GM21786 (cell line): ENCODE data around the gene SH2D6.
"Not testable (repeated sequence)": the region's sequence is repeated elsewhere in the genome, so short reads cannot be mapped to it uniquely, and the experiment has no call there.

Experiments used
- ATAC-seq: cut with Tn5 transposase; IDR thresholded peaks from one replicate; pipeline ENCODE4 v1.9.1; 2021; ENCODE audit not compliant: unreplicated experiment

The SH2D6 gene

DNA sequence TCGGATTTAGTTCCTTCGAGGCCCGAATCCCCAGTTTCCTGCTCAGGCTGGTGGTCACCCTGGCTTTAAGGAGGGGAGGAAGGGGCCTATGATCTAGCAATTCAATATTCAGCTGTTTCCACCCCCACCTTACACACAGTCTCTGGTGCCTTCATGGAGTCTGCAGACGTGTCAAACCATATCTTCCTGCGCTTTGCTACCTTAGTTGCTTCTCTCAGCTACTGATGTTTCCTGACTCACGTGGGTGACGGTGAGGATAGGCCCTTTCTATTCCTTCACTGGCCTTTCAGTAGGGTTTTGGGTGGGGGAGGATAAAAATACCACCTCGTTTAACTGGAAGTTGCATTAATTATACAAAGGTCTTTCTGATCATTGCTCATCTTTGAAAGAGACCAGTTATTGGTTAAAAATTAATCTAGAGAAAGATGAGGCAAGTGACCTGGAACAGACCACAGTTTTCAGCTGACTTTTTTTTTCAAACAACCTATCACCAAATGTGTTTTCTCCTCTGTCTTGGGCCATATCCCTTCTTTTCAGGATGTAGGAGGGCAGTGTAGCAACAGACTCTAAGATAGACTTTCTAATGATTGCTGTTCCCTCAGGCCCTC, 49.7 kb downstream of the SH2D6 start:
- ATAC-seq: no peak

- ATAC-seq: no peak
Measured at GRCh38 chr2:85468704-85469349, 50.3 kb downstream of the SH2D6 start.

DNA sequence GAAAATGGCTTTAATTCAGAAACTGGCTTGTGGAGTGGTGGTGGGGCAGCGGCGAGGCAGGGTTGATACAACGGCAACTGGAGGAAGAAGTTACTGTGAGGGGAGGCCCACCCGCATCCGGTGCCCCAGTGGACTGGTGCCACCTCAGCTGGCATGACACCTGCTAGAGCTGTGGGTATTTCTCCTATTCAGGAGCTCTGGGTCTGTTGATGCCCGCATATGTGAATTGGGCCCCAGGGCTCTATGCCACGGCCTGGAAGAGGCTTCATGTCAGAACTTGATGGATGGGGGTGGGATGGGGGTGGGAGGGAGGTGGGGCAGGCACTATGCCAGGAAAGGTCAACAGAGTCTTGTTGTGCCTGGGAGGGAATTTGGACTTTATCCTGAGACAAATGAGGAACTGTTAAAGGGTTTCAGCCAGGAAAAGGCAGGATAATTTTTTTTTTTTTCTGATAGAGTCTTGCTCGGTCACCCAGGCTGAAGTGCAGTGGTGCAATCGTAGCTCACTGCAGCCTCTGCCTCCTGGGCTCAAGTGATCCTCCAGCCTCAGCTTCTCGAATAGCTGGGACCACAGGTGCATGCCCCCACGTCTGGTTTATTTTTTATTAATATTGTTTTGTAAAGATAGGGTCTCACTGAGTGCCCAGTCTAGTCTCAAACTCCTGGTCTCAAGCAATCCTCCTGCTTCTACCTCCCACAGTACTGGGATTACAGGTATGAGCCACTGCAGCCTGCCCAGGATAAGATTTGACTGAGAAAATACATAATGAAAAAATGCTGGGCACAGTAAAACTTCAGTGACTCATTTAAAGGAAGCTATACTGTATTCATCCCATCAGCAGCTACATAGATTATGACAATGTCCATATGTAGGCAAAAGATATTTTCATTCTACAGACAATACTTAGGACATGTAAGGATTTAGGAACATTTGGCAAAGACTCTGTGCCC, 52.6 kb downstream of the SH2D6 start:
- ATAC-seq: no peak

- ATAC-seq: no peak
Measured at GRCh38 chr2:85472261-85472660, 53.7 kb downstream of the SH2D6 start.

DNA sequence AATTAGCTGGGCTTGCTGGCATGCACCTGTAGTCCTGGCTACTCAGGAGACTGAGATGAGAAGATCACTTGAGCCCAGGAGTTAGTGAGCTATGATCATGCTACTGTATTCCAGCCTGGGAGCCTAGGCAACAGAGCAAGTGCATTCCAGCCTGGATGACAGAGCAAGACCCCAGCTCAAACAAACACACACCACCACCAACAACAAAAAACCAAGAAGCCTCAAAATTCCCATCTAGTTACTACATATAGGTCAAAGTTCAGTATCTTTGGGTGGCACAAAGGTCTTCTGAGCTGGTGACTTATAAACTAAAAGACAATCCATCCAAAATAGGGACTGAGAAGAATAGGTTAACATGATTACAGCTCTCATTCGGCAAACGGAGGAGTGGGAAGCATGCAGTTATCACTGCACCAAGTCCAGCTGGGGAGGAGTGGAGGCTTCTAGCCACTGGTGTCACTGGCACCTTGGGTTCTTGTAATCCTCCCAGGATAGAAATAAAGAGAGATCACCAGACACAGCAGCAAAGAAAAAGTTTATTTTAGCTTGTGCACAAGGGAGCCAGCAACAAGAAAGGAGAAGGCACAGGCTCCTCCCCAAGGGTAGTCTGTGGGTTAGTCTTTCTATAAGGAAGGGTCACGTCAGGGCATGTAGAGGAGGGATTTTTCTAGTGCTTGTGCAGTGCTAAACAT, 57.4 kb downstream of the SH2D6 start:
- ATAC-seq: no peak

DNA sequence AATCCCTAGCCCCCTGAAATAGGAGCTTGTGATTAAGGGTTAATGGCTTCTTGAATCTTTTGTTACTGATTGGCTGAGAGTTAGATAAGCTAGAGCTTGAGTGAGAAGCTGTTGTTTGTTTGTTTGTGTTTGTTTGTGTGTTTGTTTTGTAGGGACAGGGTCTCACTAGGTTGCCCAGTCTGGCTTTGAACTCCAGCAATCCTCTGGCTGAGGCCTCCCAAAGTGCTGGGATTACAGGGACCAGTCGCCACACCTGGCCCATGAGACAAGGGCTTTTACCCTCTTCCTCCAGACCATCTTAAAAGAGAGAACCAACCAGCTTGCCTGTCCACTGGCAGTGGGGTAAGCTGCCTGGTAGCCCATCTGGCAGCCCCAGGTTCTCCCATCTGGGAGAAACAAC, 58.1 kb downstream of the SH2D6 start:
- no peak for ATAC-seq

DNA sequence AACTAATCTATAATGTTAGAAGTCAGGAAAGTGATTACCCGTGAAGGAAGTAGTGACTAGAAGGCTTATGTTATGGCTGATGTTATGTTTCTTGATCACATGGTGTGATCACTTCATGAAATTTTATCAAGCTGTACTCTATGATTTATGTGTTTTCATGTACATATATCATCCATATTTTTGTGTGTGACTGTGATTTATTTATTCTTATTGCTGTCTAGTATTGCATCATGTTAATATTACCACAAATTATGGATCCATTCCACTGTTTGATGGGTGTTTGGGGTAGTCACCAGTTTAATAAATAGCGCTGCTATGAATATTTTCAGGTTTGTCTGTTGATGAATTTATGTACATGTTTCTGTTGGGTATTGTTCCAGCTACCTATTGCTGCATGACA, 59.4 kb downstream of the SH2D6 start:
- ATAC-seq: no peak

GRCh38 chr2:85481818-85482777, 63.6 kb downstream of the SH2D6 start:
- no peak for ATAC-seq

DNA sequence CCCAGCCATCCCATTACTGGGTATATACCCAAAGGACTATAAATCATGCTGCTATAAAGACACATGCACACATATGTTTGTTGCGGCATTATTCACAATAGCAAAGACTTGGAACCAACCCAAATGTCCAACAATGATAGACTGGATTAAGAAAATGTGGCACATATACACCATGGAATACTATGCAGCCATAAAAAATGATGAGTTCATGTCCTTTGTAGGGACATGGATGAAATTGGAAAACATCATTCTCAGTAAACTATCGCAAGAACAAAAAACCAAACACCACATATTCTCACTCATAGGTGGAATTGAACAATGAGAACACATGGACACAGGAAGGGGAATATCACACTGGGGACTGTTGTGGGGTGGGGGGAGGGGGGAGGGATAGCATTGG, 66.1 kb downstream of the SH2D6 start:
- not testable (repeated sequence) for ATAC-seq

DNA sequence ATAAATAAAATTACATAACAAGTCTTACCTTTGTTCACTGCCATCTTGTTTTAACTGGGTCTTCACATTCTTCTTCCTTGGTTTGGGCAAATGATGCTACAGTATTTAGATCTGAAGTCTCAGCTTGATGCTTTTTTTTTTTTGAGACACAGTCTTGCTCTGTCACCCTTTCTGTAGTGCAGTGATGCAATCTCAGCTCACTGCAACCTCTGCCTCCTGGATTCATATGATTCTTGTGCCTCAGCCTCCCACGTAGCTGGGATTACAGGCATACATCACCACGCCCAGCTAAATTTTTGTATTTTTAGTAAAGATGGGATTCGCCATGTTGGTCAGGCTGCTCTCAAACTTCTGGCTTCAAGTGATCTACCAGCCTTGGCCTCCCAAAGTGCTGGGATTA, 67.3 kb downstream of the SH2D6 start:
- ATAC-seq: no peak
